HG03103 (cell line): Measurements from ENCODE around the gene VPREB3.
"Not testable (repeated sequence)": the region's sequence is repeated elsewhere in the genome, so short reads cannot be mapped to it uniquely, and the experiment has no call there.

Source experiments
- ATAC-seq: cut with Tn5 transposase; IDR thresholded peaks from one replicate; pipeline ENCODE4 v1.9.1; 2021; ENCODE audit warnings: low read depth; ENCODE audit not compliant: unreplicated experiment

The VPREB3 gene

DNA sequence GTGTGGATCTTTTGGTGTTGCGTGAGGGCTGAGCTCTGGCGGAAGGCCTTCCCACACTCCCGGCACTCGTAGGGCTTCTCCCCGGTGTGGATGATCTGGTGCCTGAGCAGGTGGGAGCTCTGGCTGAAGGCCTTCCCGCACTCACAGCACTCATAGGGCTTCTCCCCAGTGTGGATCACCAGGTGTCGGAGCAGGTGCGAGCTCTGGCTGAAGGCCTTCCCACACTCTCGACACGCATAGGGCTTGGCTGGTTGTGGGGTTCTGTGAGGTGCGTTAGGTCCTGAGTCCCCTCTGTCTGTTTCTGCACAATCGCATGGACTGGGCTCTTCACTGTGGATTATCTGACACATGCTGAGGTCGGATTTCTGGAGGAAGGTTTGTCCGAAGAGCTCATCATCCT lies 9.7 kb downstream of the VPREB3 start:
- no peak for ATAC-seq

DNA sequence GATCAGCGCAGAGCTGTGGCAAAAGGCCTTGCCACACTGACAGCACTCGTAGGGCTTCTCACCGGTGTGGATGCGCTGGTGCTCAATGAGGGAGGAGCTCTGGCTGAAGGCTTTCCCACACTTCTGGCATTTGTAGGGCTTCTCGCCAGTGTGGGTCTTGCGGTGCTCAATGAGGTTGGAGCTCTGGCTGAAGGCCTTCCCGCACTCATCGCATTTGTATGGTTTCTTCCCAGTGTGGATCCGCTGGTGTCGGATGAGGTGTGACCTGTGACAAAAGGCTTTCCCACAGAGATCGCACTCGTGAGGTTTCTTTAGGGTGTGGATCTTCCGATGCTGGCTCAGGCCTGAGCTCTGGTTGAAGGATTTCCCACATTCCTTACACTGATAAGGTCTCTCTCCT lies 10.2 kb downstream of the VPREB3 start:
- ATAC-seq = no peak

DNA sequence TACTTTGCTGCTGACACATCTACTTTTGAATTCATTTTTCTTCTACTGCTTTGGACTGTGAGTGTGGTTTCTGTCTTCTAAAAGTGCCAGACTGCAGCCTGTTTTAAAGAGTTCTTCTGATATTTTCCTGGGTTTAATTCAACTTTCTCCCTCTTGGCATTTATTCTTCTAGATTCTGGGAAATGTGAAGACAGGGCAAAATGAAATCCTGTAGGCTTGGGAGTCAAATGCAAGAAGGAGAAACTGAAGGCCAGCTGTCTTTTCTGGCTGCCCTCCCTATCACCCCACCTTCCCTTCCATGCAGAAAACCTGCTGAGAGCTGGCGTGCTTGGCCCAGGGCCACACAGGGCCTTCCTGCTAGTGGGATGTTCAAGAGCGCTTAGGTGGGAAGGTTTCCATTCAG lies 10.9 kb downstream of the VPREB3 start:
- no peak for ATAC-seq

DNA sequence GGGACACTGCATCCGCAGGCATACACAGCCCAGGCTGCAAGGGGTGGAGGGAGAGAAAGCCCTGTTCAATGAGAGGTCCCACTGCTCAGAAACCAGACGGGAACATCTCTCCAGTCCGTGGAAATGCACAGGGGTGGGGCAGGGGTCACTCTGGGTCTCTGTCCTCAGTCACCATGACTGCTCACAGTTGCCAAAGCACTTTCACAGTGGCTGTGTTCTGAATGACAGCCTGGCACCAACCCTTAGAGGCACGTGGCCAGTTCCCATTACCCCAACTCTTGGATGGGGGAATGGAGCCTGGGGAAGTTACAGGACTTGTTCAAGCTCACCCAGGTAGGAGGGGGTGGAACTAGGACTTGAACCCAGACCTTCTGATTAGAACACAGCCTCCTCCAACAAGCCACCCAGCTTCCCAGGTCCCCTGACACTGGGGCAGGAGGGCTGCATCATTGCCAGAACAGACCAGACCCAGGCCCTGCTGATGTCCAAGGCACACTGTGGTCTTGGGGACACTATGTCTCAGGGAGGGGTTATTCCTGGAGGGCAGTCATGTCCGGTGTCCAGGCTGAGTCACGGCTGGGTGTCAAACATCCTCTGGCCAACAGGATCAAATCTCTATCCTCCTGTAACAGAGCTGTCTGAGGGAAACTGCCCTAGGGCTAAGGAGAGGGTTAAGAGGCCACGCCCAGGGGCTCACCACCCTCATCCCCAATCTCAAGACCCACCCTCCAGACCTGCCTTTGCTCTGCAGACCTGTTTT lies 11.5 kb downstream of the VPREB3 start:
- ATAC-seq = no peak

DNA sequence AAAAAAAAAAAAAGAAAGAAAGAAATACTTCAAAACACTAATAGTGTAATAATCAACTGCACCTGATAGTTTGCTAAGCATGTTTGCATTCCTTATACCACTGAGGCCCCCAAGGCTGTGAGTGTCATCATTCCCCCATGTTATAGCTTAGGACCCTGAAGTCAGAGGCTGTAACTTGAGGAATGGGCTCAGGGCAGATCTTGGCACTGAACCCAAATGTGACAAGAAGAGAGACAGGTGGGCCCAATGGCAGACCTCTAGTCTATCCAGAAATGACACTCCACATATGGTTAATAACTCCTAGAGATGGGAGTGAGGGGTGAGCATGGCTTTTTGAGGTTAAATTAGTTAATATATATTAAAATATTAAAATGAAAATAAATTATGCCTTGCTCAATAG lies 16.5 kb downstream of the VPREB3 start:
- ATAC-seq = no peak

DNA sequence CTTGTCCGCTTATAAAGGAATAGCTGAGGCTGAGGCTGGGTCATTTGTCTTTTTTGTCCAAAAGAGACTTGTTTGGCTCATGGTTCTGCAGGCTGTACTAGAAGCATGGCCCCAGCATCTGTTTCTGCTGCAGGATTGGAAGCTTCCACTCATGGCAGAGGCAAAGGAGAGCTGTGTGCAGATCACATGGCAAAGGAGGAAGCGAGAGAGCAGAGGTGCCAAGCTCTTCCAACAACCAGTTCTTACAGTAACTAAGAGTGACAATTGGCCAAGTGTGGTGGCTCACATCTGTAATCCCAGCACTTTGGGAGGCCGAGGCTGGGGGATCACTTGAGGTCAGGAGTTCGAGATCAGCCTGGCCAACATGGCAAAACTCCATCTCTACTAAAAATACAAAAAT lies 26.1 kb downstream of the VPREB3 start:
- not testable (repeated sequence) for ATAC-seq

DNA sequence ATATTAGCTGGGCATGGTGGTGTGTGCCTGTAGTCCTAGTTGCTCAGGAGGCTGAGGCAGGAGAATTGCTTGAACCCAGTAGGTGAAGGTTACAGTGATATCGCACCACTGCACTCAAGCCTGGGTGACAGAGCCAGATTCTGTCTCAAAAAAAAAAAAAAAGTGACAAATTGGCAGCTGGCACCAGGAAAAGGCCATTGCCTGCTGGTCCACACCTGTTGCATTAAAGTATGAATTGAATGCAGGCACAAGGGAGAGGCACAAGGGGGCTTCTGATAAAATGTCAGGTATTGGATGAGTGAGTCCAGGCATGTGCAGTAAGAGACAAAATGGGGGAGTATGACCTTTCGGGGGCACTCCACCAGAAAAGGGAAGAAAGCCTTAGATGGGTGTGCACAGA lies 31.5 kb downstream of the VPREB3 start:
- ATAC-seq = no peak

DNA sequence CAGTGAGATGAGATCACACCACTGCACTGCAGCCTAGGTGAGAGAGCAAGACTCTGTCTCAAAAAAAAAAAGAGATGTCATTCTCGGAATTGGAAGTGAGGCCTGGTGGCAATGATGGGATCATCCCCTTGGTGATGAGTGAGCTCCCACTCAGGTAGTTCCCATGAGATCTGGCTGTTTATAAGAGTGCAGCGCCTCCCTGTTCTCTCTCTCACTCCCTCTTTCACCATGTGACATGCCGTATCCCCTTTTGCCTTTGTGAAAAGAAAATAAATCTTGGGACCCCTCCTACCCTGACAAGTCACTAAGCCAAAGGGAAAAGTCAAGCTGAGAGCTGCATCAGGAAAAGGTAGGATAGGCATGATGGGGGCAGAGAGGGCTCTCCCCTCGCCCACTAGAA lies 32.1 kb downstream of the VPREB3 start:
- no peak for ATAC-seq

DNA sequence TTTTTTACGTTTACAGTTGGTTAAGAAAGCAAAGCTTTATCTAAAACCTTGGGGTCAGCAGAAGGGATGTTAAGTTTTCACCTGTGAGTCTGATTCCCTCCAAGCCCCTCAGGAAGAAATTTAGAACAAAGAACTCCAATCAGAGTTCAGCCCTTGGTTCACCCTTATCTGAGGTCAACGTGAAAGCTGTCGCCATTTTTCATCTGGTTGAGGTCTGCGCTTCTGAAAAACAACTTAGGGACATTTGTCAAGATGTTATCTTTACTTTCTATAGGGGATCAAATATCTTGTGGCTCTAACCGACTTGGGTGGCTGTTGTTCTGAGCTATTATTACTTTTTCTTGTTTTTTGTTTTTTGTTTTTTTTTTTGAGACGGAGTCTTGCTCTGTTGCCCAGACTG lies 33.4 kb downstream of the VPREB3 start:
- ATAC-seq = no peak

DNA sequence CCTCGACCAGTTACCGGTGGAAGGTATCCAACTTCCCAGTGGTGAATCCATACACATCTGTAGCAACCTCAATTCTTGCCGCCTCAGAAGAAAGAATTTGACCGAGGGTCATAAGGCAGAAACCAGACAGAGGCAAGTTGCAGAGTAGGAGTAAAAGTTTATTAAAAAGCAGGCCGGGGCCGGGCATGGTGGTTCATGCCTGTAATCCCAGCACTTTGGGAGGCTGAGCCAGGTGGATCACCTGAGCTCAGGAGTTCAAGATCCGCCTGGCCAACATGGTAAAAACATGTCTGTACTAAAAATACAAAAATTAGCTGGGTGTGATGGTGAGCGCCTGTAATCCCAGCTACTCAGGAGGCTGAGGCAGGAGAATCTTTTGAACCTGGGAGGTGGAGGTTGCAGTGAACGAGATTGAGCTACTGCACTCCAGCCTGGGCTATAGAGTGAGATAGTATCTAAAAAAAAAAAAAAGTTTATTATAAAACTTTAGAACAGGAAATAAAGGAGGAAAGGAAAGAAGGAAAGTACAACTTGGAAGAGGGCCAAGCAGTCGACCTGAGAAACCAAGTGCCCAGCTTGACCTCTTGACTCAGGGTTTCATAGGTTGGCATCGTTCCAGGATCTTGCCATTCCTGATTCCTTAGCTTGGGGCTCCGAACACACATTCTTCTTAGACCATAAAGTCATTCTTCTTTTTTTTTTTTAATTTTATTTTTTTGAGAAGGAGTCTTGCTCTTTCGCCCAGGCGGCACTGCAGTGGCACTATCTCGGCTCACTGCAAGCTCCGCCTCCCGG lies 35.7 kb downstream of the VPREB3 start:
- ATAC-seq = no peak

DNA sequence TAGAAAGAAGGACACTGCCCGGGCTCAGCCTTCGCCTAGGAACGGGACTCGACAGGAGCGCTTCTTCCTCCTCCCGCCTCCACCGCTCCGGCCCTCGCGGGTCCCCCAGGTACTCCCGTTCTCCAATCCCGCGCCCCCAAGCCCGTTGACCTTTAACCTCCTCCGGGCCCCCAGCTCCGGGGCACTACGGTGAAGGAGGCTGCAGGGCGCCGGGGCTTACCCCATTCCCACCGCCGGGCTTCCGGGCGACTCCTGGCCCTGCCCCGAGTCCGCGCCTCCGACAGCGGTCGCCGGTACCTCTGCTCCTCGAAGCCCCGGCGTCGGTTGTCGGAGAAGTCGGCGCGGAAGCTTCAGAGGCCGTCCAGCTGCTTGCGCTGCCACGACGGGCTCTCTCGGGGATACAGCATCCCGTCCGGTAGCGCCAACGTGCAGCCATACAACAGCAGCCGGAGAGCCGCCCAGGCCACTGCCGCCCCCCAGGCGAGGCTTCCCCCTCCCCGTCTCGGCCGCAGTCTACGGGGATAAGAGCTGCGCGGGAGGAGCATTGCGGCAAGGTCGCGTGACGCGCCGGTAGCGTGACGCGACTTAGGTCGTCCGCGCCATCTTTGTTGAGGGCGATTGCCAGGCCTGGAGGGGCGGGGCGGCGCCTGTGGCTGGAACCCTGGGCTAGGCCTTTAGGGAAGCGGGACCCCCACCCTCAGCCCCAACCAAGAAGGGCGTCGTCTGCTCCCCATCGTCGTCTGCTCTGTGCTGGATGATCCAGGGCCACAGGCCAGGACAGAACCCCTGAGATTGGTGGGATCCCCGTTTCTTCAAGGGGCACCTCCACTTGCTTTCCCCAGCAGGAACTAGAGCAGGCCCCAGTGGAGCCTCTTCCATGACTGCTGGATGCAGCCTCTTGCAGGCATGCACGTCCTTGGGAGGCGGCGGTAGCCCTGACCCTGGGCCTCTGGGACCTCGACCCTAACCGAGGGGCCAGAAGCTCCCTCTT lies 37.1 kb downstream of the VPREB3 start:
- peak; percentile 79 for ATAC-seq

DNA sequence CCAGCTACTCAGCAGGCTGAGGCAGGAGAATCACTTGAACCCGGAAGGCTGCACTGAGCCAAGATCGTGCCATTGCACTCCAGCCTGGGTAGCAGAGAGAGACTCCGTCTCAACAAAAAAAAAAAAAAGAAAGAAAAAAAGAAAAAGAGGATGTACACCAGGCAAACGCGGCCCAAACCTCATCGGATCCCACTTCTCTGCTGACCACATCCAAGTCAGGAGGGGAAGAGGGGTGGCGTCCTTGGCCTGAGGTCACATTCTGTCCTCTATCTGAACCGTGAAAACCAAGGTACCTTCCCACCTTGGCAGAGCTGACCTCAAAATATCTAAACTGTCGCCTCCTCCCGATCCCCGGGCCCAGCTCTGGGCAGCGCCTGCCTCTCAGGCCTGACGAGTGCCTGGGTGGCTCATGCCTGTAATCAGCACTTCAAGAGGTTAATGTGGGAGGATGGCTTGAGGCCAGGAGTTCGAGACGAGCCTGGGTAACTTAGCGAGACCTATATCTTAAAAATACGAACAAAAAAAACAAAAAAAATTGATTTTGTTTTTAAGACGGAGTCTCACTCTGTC lies 38.3 kb downstream of the VPREB3 start:
- ATAC-seq = no peak

DNA sequence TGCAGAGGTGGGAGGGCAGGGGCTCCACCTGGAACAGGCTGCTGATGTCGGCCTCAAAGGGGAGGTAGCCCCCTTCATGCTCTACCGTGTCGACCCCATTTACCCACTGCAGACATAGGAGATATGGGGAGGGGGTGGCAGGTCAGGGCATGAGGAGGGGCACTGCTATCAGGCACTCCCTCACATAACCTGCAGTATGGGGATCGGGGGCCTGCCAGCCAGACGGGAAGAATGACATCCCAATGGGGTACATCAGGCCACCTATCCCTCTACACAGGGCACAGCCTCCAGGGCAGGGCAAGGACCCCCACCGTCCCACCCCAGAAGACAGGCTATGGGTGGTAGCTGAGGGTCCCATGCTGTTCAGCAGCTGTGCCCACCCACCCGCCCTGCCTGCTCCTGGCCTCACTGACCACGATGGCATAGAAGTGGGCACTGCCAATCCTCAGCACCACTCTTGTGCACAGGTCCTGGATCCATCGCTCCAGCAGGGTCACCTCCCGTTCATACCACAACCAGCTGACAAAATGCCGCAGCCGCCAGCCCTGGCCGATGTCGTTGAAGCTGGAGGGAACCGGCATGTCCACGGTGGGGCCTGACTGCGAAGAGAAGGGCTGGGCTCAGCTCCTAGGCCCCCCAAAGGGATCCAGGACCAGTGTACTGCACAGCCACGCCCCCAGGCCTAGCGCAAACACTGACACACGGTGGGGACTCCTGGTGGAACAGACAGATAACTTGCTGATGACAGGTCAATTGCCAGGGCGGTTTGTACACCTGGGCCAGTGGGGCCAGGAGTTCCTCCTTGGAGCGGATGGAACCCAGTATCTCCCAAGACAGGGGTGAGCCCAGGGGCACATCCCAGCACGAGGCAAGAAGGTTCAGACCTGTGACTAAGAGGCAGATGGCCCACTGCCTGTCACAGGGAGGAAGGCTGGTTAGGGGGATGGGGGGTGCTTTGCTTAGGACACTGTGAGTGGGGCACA lies 39.3 kb downstream of the VPREB3 start:
- no peak for ATAC-seq

DNA sequence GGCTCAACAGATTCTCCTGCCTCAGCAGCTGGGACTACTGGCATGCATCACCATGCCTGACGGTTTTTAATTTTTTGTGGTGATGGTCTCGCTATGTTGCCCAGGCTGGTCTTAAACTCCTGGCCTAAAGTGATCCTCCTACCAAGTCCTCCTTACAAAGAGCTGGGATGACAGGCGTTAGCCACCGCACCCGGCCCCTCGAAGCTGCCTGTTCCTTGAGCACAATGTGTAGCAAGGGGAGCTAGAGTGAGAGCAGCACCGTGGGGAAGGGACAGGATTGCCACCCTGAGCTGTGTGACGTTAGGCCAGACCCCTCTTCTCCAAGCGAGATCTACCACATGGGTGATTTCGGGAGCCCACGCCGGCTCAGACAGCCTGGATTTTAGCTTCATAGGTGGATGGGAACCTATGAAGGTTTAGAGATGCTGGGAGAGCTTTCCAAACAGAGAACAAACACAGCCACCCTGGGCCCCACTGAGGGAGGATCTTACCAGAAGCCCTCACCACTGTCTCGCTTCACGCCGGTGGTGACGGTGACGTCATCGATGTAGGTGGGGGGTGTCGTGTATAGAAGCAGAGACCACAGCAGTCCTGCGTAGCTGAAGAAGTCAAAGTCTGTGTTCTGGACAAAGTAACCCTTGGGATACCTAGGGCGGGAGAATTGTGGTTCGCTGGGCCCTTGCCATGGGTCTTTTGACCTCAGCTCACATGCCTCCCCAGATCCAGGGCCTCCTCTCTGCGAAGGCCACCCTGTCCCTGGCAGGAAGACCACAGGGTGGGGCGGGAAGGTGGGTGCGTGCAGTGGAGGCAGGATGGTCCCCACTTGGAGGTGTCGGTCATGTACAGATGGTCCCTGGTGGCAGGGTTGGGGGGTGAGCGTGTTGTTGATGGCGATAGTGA lies 40.3 kb downstream of the VPREB3 start:
- ATAC-seq = no peak

DNA sequence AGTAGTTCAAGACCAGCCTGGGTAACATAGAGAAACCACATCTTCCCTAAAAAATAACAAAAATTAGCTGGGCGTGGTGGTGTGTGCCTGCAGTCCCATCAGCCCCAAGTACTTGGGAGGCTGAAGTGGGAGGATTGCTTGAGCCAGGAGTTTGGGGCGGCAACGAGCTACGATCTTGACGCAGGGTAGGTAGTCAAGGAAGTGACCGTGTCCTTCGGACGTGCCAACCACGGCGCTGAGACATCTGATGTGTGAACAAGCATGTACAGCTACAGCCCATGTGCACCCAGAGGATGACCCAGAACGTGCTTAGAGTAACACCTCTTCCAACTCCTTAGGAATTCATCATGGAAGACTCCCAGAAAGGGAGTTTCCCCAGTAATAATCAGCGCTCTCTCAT lies 42.0 kb downstream of the VPREB3 start:
- no peak for ATAC-seq

DNA sequence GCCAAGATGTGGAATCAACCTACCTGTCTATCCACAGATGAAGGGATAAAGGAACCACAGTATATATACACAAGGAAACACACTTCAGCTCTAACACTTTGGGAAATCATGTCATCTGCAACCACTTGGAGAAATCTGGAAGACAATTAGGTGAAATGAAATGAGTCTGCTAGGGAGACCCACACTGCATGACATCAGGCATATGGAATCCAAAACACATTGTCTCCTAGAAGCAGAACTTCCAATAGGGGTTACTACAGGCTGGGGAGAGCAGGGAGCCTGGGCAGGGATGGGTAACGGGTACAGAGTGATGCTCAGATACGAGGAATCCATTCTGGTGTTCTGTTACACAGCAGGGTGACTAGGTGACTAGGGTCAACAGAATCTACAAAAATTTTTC lies 45.1 kb downstream of the VPREB3 start:
- ATAC-seq = no peak

DNA sequence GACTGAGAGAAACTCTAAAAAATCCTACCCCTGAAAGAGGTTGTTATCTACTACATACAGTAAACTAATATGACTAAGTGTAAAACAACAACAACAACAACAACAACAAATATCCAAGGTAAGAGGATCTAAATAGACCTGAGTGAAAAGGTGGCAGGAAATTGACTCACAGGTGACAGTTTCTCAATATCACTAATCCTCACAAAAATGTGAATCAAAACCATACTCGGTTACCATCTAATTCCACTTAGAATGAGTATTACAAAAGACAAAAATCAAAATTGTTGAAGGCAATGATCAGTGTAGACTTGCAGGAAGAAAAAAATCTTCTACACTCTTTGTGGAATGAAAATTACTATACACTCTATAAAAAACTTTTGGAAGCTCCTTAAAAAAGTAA lies 46.0 kb downstream of the VPREB3 start:
- no peak for ATAC-seq

DNA sequence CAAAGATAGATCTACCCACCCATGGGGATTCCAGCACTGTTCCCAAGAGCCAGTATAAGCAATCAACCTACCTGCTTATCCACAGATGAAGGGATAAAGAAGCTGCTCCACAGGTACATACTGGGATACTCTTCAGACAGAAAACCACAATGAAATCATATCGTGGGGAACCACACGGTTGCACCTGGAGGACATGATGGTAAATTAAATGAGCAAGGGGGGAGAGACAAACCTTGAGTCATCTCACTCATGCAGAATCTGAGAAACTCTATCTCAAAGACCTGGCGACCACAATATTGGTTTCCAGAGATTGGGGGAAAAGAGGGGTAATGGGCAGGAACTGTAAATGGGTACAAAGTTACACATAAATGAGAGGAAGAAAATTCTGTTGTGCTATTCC lies 48.9 kb downstream of the VPREB3 start:
- ATAC-seq = no peak
